GF-D8 (cell line): ENCODE measurements around the gene FASTKD1.
"Not testable (repeated sequence)": the region's sequence is repeated elsewhere in the genome, so short reads cannot be mapped to it uniquely, and the experiment has no call there.

Source experiments
- DNase-seq: peaks from one replicate; lab custom pipeline; 2025; lab: John Stamatoyannopoulos, UW

The FASTKD1 gene

GRCh38 chr2:169573160-169573973 lies at the start of gene FASTKD1:
Gene FASTKD1 (minus strand): TSS chr2:169573865. CDS start chr2:169572029, 1,836 bp downstream.
- peak; percentile 90 for DNase-seq

GRCh38 chr2:169623235-169623634 lies 49.6 kb upstream of the FASTKD1 start:
- DNase-seq: no peak

- no peak for DNase-seq
These were observed 46.8 kb upstream of the FASTKD1 start for GRCh38 chr2:169620509-169620908.

- DNase-seq: no peak
These were observed 46.3 kb upstream of the FASTKD1 start for GRCh38 chr2:169619946-169620345.

- DNase-seq: not testable (repeated sequence)
These were observed 42.3 kb upstream of the FASTKD1 start for GRCh38 chr2:169615982-169616381.

GRCh38 chr2:169613876-169614275 lies 40.2 kb upstream of the FASTKD1 start:
- no peak for DNase-seq

- no peak for DNase-seq
These were observed 35.6 kb upstream of the FASTKD1 start for GRCh38 chr2:169609264-169609663.

- no peak for DNase-seq
These were observed 25.9 kb upstream of the FASTKD1 start for GRCh38 chr2:169599568-169599967.

- no peak for DNase-seq
These were observed 25.3 kb upstream of the FASTKD1 start for GRCh38 chr2:169598982-169599381.

- DNase-seq: not testable (repeated sequence)
These were observed 22.9 kb upstream of the FASTKD1 start for GRCh38 chr2:169596546-169596945.

GRCh38 chr2:169590804-169591203 lies 17.1 kb upstream of the FASTKD1 start:
- DNase-seq: no peak

GRCh38 chr2:169585673-169586072 lies 12.0 kb upstream of the FASTKD1 start:
- no peak for DNase-seq

GRCh38 chr2:169584005-169584877 lies 10.6 kb upstream of the FASTKD1 start, which contains the start of gene PPIG:
Gene PPIG (plus strand): TSS chr2:169584351. CDS start chr2:169604042, 19,691 bp downstream.
- peak; percentile 79 for DNase-seq

GRCh38 chr2:169583518-169583917 lies 9.9 kb upstream of the FASTKD1 start:
- DNase-seq: no peak

- not testable (repeated sequence) for DNase-seq
These were observed 9.0 kb upstream of the FASTKD1 start for GRCh38 chr2:169582552-169583266.

GRCh38 chr2:169579044-169579443 lies 5.4 kb upstream of the FASTKD1 start:
- DNase-seq: no peak

- DNase-seq: not testable (repeated sequence)
These were observed 1.6 kb upstream of the FASTKD1 start for GRCh38 chr2:169575264-169575663.

- not testable (repeated sequence) for DNase-seq
These were observed 874 bp upstream of the FASTKD1 start for GRCh38 chr2:169574539-169574938.

- no peak for DNase-seq
These were observed 272 bp upstream of the FASTKD1 start for GRCh38 chr2:169573974-169574299.

- no peak for DNase-seq
These were observed 875 bp downstream of the FASTKD1 start for GRCh38 chr2:169572821-169573159.

- no peak for DNase-seq
These were observed 1.5 kb downstream of the FASTKD1 start for GRCh38 chr2:169572189-169572588.

GRCh38 chr2:169571571-169571970 lies 2.1 kb downstream of the FASTKD1 start:
- no peak for DNase-seq
